Bone marrow (tissue), 2 donors: ENCODE data around the gene FRMPD1.
"Not testable (repeated sequence)": the region's sequence is repeated elsewhere in the genome, so short reads cannot be mapped to it uniquely, and the experiment has no call there.

Experiments
- DNase-seq, 2 donors: peaks; one replicate each; lab custom pipeline; 2025; lab: John Stamatoyannopoulos, UW

FRMPD1 gene

DNA sequence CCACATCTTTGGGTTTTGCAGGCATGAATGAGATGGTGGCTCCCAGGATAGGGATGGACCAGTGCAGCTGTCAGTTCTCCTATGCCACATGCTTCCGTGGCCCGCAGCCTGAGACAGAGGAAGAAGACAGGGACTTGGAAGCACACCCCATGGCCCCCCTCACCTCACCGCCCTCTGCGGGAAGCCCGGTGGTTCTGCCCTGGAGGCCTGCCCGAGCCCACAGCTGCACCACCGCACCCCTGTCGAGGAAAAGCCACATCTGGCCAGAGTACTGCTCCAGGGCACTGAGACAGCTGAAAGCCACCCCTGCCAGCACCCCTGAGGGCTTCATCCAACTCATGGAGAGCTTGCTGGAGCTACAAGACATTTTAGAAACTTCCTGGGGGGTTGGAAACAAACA is 95.2 kb downstream of the FRMPD1 start:
- no peak for DNase-seq

DNA sequence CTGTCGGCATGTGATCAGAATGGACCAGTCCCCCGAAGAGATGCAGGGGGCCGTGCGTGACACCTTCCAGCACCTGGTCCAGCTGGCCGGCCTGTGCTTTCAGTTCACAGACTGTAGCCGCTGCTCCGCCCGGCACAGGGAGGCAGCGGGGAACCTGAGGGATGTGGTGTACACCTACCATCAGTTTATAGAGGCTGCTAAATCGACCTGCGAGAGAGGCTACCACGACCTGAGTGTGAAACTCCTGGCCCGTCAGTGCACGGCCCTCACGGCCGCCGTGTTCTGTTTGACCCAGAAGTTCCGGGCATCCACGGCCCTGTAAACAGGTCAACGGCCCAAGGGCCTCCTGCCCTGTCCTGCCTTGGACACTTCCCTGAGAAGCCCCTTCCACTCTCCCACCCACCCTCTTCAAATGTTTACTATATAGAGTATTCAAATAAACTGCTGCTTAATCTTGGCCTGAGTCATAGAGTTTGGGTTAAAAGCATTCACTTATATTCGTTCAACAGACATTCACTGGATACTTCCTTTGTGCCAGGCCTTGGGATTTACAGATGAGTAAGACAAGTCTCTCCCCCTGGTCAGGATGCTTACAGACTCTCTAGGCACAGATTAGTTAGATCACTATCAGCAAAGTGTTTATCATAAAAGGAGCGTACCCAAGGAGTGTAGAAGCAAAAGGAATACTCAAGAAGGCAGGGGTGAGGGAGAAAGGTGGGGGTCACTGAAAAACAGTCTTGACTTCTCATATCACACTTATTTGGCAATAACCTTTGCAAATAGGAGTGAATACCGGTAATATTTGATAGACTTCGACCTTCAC is 95.9 kb downstream of the FRMPD1 start:
- DNase-seq: no peak

GRCh38 chr9:37747271-37747753 is 96.6 kb downstream of the FRMPD1 start:
- DNase-seq: peak in 1 of 2 donors; percentile 49

DNA sequence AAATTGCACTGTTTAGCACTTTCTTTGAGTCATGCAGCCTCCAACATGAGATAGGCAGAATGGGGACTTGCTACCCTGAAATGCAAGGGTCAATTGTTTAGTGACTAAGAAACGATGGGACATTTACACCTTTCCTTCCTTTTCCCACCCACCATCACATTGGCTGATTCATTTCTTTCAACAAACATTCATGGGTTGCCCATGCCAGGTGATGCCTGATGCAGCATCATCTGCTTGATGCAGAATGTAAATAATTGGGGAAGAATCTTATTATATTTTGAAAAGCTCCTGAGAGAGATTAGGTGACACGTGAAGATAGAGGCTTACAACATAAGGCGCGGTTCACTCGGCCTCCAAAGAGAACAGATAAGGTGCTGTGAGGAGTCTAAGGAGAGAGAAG is 98.4 kb downstream of the FRMPD1 start:
- DNase-seq: no peak

DNA sequence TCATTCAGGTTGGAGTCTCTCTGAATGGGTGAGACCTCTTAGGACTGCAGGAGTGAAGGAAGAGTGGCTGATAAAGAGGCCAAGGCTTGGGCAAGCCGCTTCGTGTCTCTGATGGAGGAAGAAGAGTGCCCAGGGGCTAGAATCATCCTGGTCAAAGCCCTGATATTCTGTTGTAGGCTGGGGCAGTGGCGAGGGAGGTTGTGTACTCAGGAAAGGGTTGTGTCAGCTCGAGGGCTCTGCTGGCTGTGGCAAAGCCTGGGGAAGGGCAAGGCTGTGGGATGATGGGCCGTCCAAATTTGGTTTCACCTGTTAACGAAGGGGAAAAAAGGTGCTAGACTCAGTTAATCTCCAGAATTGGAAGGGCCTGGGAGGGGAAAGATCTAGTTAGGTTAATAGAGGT is 100.4 kb downstream of the FRMPD1 start:
- DNase-seq: no peak

GRCh38 chr9:37751704-37752103 is 101.0 kb downstream of the FRMPD1 start:
- DNase-seq: not testable (repeated sequence)

- DNase-seq: not testable (repeated sequence)
These were observed 101.4 kb downstream of the FRMPD1 start for GRCh38 chr9:37752112-37752511.

GRCh38 chr9:37752642-37753488 is 102.1 kb downstream of the FRMPD1 start:
- no peak for DNase-seq

DNA sequence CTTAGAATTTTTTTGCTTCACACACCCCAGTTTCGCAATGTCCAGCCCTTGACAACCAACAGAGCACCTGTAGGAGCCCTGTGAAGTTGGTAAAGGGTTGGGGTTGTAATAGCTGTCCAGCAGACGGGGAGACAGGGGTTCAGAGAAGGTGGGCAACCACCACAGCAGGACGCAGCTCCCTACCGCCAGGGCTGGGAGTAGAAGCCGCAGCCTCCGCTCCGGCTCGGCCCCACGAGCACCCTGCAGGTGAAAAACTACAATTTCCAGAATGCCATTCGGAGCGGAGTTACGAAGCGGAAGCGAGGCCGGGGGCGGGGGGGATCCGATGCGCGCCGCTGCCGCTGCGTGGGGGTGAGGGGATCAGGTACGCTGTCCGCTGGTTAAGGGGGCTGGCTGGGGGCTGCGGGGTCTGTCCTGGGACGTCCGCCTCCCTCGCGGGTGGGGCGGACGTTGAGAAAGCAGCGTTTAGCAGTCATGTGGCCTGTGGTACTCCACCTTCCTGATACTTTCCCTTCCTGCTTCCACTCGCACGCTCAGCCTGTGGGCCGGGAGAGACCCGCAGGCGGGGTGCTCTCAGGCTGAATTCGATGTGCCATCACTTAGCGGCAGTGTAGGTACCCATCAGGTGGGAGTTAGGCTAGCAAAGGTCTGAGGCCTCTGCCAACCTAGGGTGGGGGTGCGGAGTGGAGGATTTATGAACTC is 102.9 kb downstream of the FRMPD1 start, which contains the start of gene TRMT10B:
Gene TRMT10B, plus strand, starts transcription at position 317 of the 702 bp plus-strand sequence. CDS start 8,127 bp downstream, outside the sequence.
- peak; percentile 52 to 64 for DNase-seq

DNA sequence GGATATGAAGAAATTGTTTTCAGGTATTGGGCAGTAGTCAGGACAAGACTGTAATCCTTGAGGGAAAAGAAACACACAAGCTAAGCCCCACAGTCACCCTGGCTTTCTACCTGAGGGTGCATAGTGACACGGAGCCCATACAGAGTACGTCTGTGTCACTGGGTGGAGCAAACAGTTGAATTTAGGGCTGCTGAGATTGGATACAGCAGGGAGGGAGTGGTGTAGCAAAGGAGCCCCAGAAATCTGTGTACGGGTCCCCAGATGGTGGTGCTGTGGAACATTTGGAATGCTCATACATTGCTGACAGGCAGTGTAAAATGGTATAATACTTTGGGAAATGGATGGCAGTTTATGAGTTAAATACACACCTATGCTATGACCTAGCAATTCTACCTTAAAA is 108.0 kb downstream of the FRMPD1 start:
- DNase-seq: no peak

DNA sequence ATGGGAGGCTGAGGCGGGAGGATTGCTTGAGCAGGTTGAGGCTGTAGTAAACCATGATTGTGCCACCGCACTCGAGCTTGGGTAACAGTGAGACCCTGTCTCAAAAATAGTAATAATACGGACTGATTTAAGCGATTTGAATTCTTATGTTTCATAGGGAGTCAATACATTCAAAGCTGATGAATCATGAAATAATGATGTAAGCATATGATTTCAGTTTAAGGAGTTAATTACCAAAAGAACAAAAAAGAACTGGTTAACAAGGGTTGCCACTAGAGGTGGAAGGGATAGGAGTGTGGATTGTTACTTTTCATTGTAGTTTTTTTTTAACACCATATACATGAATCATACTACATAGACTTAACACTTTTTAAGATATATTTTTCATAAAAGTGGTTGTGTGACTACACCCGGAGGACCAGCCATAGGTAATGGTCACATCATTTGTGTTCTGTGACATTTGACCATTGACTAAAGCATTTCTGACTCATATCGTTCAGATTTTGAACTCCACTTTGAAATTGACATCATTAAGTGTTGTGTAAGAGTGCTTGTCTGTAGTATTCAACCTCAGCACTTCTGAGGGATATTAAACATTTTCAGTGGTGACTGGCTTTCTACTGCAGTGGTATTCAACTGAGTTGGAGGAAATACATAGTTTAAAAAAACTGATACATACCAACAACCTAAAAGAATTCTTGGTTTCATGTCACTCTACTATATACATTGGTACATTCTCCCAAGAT is 109.8 kb downstream of the FRMPD1 start:
- no peak for DNase-seq

GRCh38 chr9:37761511-37761910 is 110.8 kb downstream of the FRMPD1 start:
- DNase-seq: no peak

GRCh38 chr9:37765263-37765662 is 114.5 kb downstream of the FRMPD1 start:
- not testable (repeated sequence) for DNase-seq

DNA sequence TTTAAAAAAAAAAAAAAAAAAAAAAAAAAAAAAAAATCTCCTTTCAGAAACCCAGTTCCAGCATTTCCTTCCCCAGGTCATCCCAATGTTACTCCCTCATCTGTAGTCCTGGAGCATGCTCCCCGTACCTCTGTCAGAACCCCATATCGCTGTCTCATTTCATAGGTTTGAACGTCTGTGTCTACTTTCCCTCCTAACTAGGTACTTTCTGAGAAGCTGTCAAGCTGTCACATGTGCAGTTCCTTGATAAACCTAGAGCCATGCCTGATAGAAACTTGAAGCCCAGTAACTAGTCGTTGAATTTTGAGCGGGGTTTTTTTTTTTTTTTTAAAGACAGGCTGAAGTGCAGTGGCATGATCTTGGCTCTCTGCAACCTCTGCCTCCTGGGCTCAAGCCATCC is 118.6 kb downstream of the FRMPD1 start:
- DNase-seq: no peak

DNA sequence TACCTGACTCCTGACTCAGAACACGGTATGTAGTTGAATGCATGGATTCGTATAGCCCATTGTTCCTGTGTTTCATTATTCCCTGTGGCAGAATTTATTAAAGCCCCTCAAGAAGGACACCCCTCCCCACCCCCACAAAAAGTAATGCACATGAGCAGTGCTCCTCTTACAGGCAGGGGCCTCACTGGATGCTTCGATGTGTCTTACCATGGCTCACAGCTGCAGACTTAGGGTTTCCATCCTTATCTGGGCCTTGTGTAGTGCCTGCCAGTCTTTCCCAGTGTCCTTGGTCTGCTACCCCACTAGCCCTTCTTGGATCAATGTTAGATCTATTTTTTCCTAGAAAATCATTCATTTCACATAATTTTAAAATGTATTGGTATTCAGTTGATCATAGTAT is 119.2 kb downstream of the FRMPD1 start:
- no peak for DNase-seq

- DNase-seq: no peak
These were observed 124.6 kb downstream of the FRMPD1 start for GRCh38 chr9:37775216-37775919.

GRCh38 chr9:37776328-37776727 is 125.6 kb downstream of the FRMPD1 start:
- no peak for DNase-seq

GRCh38 chr9:37778534-37778933 is 127.8 kb downstream of the FRMPD1 start:
- DNase-seq: no peak

- DNase-seq: no peak
These were observed 133.5 kb downstream of the FRMPD1 start for GRCh38 chr9:37784291-37784615.

- DNase-seq: peak; percentile 80
These were observed 134.1 kb downstream of the FRMPD1 start, which contains the start of gene EXOSC3 for GRCh38 chr9:37784616-37785483. EXOSC3 (minus strand) TSS chr9:37785064; CDS start chr9:37785044, 20 bp downstream.
